Measurements from ENCODE around the gene PFDN1.

PFDN1 gene

GRCh38 chr5:140295414-140295813 lies 7.5 kb downstream of the PFDN1 start:
- DNase-seq (ENCODE audit: low spot score): peak; percentile 12

GRCh38 chr5:140294753-140295152 lies 8.1 kb downstream of the PFDN1 start:
- DNase-seq (ENCODE audit: low spot score): no peak

GRCh38 chr5:140293849-140294100 lies 9.1 kb downstream of the PFDN1 start:
- no peak for DNase-seq (ENCODE audit: low spot score)

- DNase-seq (ENCODE audit: low spot score): no peak
Observed at GRCh38 chr5:140293091-140293848, 9.6 kb downstream of the PFDN1 start.

- no peak for DNase-seq (ENCODE audit: low spot score)
Observed at GRCh38 chr5:140292212-140293036, 10.5 kb downstream of the PFDN1 start.

GRCh38 chr5:140287801-140288521 lies 14.9 kb downstream of the PFDN1 start:
- DNase-seq (ENCODE audit: low spot score): no peak

GRCh38 chr5:140286424-140286823 lies 16.5 kb downstream of the PFDN1 start:
- no peak for DNase-seq (ENCODE audit: low spot score)

- no peak for DNase-seq (ENCODE audit: low spot score)
Observed at GRCh38 chr5:140284013-140284412, 18.9 kb downstream of the PFDN1 start.

- no peak for DNase-seq (ENCODE audit: low spot score)
Observed at GRCh38 chr5:140282266-140282665, 20.6 kb downstream of the PFDN1 start.

- DNase-seq (ENCODE audit: low spot score): no peak
Observed at GRCh38 chr5:140275837-140276236, 27.1 kb downstream of the PFDN1 start.

- no peak for DNase-seq (ENCODE audit: low spot score)
Observed at GRCh38 chr5:140273401-140273877, 29.5 kb downstream of the PFDN1 start.

- no peak for DNase-seq (ENCODE audit: low spot score)
Observed at GRCh38 chr5:140270008-140270407, 32.9 kb downstream of the PFDN1 start.

- no peak for DNase-seq (ENCODE audit: low spot score)
Observed at GRCh38 chr5:140267559-140268018, 35.3 kb downstream of the PFDN1 start.

GRCh38 chr5:140267201-140267540 lies 35.7 kb downstream of the PFDN1 start:
- DNase-seq (ENCODE audit: low spot score): peak; percentile 19

- DNase-seq (ENCODE audit: low spot score): no peak
Observed at GRCh38 chr5:140266471-140267200, 36.3 kb downstream of the PFDN1 start.

- no peak for DNase-seq (ENCODE audit: low spot score)
Observed at GRCh38 chr5:140265845-140266244, 37.1 kb downstream of the PFDN1 start.

GRCh38 chr5:140262839-140263238 lies 40.1 kb downstream of the PFDN1 start:
- DNase-seq (ENCODE audit: low spot score): no peak

GRCh38 chr5:140262221-140262620 lies 40.7 kb downstream of the PFDN1 start:
- DNase-seq (ENCODE audit: low spot score): no peak

- DNase-seq (ENCODE audit: low spot score): peak; percentile 61
Observed at GRCh38 chr5:140261403-140262171, 41.3 kb downstream of the PFDN1 start.

- DNase-seq (ENCODE audit: low spot score): no peak
Observed at GRCh38 chr5:140260089-140260656, 42.7 kb downstream of the PFDN1 start.

- DNase-seq (ENCODE audit: low spot score): peak; percentile 78
Observed at GRCh38 chr5:140259500-140259899, 43.4 kb downstream of the PFDN1 start.

Measured in CD4-positive, alpha-beta T cell treated with Interleukin-15 for 4 hours (primary cell).